ENCODE measurements around the gene IKZF2.

IKZF2 gene

GRCh38 chr2:213185147-213185822, 33.9 kb upstream of the IKZF2 start:
- no peak for TF ChIP-seq MAX (IDR thresholded peaks at IDR 0.05; ENCODE audit: low read depth, low read length)
- TF ChIP-seq CTCF (IDR thresholded peaks at IDR 0.05; ENCODE audit: low read depth, low read length) = no peak
- TF ChIP-seq POLR2A (IDR thresholded peaks at IDR 0.05; ENCODE audit: extremely low read depth, insufficient read length) = no peak
- no peak for TF ChIP-seq MYC (IDR thresholded peaks at IDR 0.05; ENCODE audit: low read depth, low read length)
- no peak for DNase-seq (ENCODE audit: low read depth)
- no peak overlapping the region for H3K4me3 ChIP-seq (ENCODE audit: low read depth, low read length)

GRCh38 chr2:213181712-213182111, 30.3 kb upstream of the IKZF2 start:
- no peak for TF ChIP-seq MYC (IDR thresholded peaks at IDR 0.05; ENCODE audit: low read depth, low read length)
- no peak for TF ChIP-seq POLR2A (IDR thresholded peaks at IDR 0.05; ENCODE audit: extremely low read depth, insufficient read length)
- TF ChIP-seq CTCF (IDR thresholded peaks at IDR 0.05; ENCODE audit: low read depth, low read length) = no peak
- TF ChIP-seq MAX (IDR thresholded peaks at IDR 0.05; ENCODE audit: low read depth, low read length) = no peak
- no peak overlapping the region for H3K4me3 ChIP-seq (ENCODE audit: low read depth, low read length)
- no peak for DNase-seq (ENCODE audit: low read depth)

- TF ChIP-seq CTCF (IDR thresholded peaks at IDR 0.05; ENCODE audit: low read depth, low read length) (no peak), POLR2A (IDR thresholded peaks at IDR 0.05; ENCODE audit: extremely low read depth, insufficient read length) (no peak), MAX (IDR thresholded peaks at IDR 0.05; ENCODE audit: low read depth, low read length) (no peak), MYC (IDR thresholded peaks at IDR 0.05; ENCODE audit: low read depth, low read length) (no peak)
- DNase-seq (ENCODE audit: low read depth) = no peak
These were observed 26.3 kb upstream of the IKZF2 start for GRCh38 chr2:213177679-213178078.

GRCh38 chr2:213175673-213176247, 24.3 kb upstream of the IKZF2 start:
- no peak overlapping the region for H3K4me3 ChIP-seq (ENCODE audit: low read depth, low read length)
- TF ChIP-seq MYC (IDR thresholded peaks at IDR 0.05; ENCODE audit: low read depth, low read length) = no peak
- no peak for TF ChIP-seq MAX (IDR thresholded peaks at IDR 0.05; ENCODE audit: low read depth, low read length)
- no peak for TF ChIP-seq CTCF (IDR thresholded peaks at IDR 0.05; ENCODE audit: low read depth, low read length)
- TF ChIP-seq POLR2A (IDR thresholded peaks at IDR 0.05; ENCODE audit: extremely low read depth, insufficient read length) = no peak
- DNase-seq (ENCODE audit: low read depth) = no peak

More at GRCh38 chr2:213177679-213178078, 26.3 kb upstream of the IKZF2 start:
- no peak overlapping the region for H3K4me3 ChIP-seq (ENCODE audit: low read depth, low read length)

GRCh38 chr2:213172641-213173040, 21.2 kb upstream of the IKZF2 start:
- no peak for TF ChIP-seq POLR2A (IDR thresholded peaks at IDR 0.05; ENCODE audit: extremely low read depth, insufficient read length)
- TF ChIP-seq MAX (IDR thresholded peaks at IDR 0.05; ENCODE audit: low read depth, low read length) = no peak
- no peak for TF ChIP-seq CTCF (IDR thresholded peaks at IDR 0.05; ENCODE audit: low read depth, low read length)
- TF ChIP-seq MYC (IDR thresholded peaks at IDR 0.05; ENCODE audit: low read depth, low read length) = no peak
- H3K4me3 ChIP-seq (ENCODE audit: low read depth, low read length) = no peak overlapping the region
- no peak for DNase-seq (ENCODE audit: low read depth)
